ENCODE measurements around the gene KCNMA1.
"Not testable (repeated sequence)": the region's sequence is repeated elsewhere in the genome, so short reads cannot be mapped to it uniquely, and the experiment has no call there.

The KCNMA1 gene

DNA sequence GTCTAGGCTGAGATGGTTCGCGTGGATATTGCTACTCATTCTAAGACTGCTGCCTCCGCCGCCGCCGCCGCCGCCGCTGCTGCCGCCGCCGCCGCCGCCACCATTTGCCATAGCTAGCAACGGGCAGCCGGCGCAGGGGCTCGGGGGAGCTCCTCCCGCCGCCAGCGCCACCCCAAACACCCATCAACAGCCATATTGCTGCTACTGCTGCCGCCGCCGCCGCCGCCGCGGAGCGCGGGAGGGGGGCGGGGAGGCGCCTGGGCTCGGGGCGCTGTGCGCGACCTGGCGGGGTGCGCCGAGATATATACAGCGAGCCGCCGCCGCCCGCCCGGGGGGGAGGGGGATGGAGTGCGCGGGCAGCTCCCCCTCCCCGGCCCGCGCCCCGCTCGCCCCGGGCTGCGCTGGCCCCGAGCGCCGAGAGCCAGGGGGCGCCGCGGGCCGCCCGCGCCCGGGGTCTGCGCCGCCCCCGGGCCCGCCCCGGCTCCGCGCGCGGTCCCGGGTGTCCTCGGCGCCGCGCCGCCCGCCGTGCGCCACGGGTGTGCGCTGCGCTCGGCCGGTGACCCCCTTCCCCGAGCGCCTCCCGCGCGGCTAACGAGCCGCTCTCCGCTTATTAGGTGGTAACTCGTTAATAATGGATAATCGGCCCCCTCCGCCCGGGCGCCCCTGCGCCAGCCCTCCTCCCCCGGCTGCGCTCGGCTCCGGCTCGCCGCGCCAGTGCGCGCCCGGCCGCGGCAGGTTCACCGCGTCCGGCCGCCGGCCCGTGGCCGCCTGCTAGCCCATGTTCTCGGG is at the start of gene KCNMA1:
Gene KCNMA1, minus strand, starts transcription at position 277 of the 789 bp plus-strand sequence.
- DNase-seq (ENCODE audit: low read depth) = no peak

DNA sequence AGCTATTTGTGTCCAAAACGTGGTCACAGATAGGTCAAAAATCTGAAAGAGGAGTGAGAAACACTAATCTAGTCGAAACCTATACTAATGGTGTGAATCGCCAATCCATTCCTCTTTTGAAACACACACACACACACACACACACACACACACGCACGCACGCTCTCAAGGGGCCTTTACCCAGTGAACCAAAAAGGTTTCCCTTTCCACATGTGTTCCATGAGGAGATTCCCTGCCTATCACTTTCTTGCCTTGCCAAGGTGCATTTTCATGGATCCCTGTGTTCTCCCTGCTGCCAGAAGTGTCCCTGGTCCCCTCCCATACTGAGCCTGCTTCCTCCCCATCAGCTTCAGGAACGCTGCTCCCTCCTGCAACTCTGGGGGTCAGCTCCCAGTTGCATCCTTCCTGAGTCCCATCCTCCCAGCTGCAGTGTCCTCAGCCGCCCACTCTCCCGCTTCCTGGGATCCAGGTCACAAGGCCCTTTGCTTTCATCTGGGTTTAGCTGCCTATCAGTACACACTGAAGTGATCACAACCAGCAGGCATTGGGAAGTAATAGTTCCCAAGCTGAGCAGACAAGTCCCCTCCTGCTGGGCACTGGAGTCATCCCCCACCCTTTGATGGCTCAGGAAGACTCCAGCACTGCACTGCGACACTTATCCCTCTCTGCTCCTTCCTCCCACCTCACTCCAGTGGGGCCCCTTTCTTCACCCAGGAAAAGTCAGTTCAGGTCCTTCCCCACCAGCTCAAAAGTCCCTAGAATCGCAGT is 49.2 kb upstream of the KCNMA1 start:
- DNase-seq (ENCODE audit: low read depth) = no peak

DNA sequence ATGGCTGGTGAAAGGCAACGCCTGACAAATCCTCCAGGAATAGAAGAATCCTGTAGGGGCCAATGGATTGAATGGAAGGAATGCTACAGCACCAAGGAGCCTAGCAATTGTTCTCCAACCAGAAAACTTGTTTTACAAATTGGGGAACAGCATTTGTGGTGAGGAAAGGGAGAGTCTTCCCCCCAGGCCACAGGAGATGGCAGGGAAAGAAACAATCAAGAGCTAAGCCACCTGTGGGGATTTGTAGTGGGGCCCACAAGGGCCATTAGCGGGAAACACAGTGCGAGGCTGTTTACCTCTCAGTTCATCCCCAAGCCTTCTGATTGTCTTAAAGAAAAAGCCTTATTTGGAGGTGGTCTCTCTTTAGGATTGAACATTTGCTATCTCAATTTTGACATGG is 48.5 kb upstream of the KCNMA1 start:
- DNase-seq (ENCODE audit: low read depth) = no peak

DNA sequence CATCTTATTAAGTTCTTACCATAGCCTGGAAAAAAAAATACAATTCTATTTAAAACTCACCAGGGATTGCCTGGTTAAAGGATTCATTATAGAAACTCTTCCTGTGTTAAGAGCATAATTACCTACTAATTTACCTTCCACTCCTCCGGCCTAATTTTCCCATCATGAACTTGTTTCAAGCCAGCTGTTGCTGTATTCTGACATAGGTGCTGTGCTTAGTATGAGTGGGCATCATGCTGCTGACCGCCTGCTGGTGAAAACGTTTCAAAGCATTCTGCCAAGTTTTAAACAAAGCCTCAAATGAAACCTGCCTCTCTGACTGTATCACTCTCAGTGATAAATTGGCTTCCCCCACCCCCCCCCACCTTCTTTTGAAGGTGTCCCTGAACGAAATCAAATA is 47.8 kb upstream of the KCNMA1 start:
- no peak for DNase-seq (ENCODE audit: low read depth)

DNA sequence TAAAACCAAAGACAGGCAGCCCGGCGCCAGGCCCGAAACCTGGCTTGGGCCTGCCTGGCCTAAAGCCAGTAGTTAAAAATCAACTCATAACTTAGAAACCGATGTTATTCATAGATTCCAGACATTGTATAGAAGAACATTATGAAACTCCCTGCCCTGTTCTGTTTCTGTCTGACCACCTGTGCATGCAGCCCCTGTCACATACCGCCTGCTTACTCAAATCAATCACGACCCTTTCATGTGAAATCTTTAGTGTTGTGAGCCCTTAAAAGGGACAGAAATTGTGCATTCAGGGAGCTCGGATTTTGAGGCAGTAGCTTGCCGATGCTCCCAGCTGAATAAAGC is 45.5 kb upstream of the KCNMA1 start:
- not testable (repeated sequence) for DNase-seq (ENCODE audit: low read depth)

DNA sequence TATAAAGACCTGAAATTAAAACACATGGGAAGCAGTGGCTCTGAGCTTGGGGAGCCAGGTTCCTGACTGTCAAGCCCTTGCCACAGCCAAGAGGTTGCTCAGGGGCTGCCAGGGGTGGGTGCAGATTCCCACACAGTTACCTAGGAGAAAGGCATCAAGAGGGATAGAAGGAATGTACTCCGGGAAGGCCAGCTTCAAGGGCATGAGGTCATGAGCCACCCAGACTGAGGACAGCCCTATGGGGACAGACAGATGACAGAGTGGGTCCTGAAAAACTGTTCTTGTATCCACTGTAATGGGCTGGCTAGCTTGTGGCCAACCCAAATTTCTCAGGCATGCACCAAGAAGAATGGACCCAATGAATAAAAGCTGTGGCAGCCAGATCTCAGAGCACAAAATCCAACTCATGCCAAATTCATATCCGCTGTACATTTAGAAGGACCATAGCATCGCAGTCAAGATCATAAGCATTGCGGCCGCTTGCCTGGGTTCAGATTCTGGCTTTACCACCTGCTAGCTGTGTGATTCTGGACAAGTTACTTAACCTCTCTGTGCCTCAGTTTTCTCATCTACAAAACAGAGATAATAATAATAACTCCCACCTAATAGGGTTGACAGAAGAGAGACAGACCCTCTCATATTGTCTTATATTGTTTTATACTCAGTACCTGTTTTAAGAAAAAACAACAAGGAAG is 44.9 kb upstream of the KCNMA1 start:
- DNase-seq (ENCODE audit: low read depth) = no peak

DNA sequence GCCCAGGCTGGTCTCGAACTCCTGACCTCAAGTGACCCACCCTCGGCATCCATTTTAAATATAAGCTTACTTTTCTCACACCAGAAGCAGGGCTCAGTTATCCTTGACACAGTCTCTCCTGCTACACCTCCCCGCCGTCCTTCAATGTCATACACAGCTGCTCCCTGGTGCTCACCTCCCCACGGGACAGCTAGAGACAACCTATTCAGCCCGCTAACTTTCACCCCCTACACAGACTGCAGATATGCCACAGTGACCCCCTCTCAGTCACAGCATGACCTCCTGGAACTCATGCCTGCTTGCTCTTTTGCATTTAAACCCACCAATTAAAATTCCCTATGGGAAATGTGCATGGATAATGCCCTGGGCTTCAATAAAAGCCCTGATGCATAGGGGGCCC is 44.2 kb upstream of the KCNMA1 start:
- no peak for DNase-seq (ENCODE audit: low read depth)

DNA sequence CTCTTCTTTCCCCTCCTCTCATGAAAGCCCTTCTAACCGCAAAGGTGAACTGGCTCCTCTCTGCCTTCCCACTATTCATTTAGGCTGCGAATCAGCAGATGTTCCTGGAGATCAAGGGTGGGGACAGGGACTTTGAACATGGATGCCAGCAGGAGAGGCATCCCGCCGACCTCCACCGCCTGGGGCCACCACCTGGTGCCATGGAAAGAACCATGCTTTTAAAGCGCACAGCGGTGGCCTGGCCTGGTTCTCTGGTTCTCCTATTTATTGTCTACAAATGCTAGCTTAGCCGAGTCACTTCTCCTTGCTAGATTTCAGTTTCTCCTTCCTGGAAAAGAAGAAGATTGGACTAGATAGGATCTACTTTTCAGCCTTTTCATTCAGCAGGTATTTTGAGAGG is 43.2 kb upstream of the KCNMA1 start:
- no peak for DNase-seq (ENCODE audit: low read depth)

DNA sequence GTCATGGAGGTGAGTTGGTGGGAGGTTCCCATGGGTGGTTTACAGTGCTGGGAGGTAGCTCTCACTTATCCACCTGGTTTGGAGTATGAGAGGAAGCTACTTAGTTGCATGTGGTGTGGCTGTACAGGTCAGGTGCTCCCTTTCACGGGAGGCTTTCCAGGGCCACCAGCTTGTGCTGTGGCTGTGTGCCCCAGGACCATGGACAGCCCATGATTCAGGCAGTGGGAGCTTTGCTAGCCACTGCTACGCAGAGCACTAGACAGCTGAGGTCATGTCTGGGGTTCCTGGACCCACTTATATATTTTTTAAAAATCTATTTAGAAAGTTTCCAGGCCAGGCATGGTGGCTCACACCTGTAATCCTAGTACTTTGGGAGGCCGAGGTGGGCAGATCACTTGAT is 42.5 kb upstream of the KCNMA1 start:
- DNase-seq (ENCODE audit: low read depth) = no peak

DNA sequence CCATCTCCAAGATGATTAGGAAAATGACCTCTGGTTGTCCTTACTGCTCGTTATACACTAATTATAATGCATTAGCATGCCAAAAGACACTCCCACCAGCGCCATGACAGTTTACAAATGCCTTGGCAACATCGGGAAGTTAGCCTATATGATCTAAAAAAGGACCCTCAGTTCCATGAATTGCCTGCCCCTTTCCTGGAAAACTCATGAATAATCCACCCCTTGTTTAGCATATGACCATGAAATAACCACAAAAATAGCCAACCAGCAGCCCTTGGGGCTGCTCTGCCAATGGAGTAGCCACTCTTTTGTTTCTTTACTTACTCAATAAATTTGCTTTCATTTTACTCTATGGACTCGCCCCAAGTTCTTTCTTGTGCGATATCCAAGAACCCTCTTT is 41.6 kb upstream of the KCNMA1 start:
- no peak for DNase-seq (ENCODE audit: low read depth)

DNA sequence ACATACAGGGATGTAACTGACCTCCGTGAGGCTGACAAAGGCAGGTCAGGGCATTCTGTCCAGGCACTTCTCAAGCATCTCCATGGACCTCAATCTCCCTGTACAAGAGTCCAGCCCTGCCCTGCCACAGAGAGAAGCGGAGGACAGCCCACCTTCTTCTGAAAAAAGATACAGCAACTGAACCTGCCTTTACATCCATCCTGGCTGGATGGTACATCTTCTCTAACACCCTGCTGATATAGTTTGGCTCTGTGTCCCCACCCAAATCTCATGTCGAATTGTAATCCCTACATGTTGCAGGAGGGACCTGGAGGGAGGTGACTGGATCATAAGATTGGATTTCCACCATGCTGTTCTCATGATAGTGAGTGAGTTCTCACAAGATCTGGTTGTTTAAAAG is 40.5 kb upstream of the KCNMA1 start:
- no peak for DNase-seq (ENCODE audit: low read depth)

DNA sequence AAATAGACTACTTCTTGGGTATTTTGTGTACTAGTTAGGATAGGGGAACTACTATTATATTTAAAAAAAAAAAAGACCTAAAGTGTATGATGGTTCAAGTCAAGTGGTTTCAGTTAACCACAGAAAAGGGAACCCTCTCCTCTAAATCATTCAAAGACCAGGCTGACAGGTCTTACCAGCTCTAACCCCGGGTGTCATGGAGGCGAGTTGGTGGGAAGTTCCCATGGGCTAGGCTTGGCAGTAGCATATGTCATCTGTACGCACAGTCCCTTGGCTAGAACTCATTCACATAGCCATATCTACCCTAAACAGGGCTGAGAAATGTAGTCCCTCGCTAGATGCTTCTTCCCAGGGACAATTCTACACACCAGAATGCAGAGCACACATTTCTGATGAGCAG is 37.7 kb upstream of the KCNMA1 start:
- no peak for DNase-seq (ENCODE audit: low read depth)

DNA sequence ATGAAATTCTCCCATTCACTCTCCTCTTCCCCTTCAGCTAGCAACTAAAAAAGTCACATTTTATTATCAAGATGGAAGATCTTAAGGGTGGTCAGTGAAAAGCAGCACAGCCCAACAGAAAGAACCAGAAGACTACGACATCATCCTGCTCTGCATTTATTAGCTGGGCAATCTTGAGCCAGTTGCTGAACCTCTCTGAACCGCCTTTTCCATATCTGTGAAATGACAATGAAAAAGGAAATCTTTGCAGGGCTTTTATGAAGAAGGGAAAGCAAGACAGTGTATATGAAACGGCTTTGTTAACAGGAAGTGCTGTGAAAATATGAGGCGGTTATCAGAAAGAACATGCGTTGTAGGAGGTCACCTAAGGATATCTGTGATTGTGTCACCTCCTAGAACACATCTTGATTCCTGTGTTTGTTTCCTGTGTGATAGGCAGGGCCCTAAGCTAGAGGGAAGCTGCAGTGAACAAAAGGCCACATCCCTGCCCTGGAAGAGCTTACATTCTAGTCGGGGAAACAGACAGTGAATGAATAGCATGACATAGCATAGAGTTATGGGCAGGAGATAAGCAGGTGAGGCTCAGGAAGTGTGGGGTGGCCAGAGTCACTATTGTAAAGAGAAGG is 36.0 kb upstream of the KCNMA1 start:
- DNase-seq (ENCODE audit: low read depth) = no peak

DNA sequence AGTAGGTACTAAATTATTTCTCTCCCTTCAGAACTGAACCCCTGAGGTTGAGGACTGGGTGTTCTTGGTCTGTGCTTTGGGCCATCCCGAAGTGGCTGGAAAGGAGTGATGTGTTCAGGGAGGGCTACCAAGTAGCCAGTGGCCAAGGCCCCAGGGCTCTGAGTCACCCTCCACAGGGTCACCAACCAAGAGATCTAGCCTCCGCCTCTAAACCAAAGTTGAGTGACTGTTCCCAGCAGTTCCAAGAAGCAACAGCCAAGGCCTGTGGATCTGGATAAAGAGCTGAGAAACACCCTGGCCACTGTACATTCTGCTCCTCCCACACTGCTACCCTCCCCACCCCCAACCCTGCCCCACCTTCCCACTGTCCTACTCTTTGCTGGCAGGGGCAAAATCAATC is 35.5 kb upstream of the KCNMA1 start:
- no peak for DNase-seq (ENCODE audit: low read depth)

DNA sequence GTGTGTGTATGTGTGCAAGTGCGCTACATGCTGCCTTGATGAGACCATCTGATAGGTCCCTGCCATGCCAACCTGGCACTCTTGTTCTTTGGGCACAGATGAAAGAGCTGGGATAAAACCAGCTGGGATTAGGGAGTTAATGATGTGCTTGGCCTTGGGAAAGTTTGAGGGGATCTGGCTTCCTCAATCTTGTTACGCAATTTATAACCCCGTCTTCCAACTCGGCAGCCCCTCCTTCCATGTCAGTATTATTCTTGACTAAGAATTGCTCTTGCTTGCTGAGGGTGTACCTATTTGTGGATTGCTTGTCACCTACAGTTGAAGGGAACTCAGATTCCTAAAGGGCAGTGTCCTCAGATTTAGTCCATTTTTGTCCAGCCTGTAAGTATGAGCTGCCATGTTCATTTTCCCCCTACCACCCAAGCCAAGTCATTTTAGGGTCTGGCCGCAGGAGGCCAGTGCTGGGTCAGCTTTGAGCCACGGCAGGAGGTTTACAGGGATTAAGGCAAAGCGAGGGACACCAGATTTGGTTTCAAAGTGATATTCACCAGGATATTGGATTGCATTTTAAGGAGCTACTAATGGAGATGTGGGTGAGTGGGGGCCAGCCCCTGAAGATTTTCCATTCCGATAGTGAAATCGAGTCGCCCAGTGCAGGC is 34.1 kb upstream of the KCNMA1 start:
- no peak for DNase-seq (ENCODE audit: low read depth)

DNA sequence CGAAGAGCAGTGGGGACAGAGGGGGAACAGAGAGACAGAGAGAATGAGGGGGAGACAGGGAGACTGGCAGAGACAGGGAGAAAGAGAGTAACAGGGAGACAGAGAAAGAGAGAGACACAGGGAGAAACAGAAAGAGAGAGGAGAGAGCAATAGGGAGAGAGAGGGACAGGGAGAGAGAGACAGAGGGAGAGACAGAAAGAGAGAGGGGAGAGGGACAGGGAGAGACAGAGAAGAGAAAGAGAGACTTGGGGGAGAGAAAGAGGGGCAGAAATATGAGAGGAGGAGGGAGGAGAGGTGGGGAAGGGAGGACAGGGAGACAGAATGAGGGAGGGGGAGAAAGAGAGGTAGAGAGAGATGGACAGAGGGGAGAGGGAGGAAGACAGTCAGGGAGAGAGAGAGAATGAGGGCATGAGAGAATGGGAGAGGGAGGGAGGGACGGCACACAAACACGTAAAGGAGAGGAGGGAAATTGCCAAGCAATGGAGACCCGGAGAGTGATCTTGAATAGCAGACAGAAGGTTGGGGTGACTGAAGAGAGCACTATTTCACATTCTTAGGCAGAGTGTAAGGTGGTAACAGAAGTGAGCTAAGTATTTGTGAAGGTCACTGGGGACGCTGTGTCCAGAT is 33.3 kb upstream of the KCNMA1 start:
- no peak for DNase-seq (ENCODE audit: low read depth)

DNA sequence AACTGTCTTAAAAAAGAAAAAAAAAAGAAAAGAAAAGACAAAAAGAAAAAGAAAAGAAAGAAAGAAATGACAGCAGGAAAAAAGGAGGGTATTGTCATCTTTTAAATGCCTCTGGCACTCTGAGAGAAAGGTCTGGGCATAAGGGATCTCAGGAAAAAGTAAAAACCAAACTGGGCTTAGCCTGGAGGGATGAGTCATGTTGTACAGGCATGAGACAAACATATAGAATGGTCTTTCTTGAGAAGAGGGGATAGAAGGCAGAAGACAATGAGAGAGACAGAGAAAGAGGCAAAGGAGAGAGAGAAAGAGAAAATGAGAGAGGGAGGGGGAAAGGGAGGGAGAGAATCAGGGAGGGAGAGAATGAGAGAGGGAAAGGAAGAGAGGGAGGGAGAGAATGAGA is 32.3 kb upstream of the KCNMA1 start:
- DNase-seq (ENCODE audit: low read depth) = no peak

DNA sequence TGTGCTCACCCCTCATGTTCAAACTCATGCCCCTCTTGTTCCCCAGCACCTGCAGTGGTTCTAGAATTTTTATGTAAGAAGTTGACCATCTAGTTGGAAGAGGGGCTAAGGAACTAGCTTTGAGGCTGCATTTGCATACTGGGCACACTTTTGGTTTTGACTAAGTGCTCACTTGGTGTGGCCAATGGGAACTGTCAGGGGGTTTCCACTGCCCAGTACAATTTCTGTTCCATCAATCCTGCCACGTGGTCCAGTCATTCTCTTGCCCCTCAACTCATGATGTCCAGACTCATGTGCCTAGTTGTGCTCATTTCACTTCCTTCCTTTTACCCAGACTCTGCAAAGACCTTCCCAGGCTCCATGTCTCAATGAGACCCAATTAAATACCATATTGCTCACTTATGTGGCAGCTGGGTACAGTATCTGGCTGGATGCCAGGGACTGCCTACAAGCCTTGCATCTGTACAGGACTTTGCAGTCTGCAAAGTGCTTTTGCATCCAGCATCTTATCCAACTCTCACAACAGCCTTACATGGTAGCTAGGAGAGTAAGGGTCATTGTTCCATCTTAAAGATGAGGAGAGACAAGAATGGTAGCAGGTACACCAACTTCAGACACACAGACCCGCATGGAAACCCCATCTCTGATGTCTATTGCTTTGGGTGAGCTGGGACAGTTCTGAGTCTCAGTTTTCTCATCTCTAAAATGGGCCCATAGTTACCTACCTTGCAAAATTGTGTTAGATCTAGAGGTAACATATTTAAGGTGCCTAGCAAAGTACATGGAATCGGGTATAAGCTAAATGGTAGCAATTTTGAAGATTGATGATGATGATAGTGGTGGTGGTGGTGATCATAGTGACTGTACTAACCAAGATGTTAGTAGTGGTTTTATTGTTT is 30.1 kb upstream of the KCNMA1 start:
- no peak for DNase-seq (ENCODE audit: low read depth)

DNA sequence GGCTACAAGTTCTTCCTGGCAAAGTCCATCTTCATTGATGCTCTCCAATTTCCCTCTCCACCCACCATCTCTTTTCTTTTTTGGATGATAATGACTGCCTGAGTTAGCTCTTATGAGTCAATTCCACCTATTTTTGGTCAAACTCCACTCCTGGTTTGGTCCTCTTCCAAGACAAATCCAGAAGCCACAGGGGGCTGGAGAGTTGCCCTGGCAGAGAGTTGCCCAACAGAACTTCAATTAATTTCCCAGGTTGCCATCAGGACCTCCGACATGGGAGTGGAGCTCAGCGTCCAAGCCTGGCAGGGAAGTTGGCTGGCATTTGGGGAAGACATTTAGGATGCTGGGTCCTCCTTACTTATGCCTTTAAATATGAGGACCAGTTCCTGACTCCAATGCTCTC is 29.2 kb upstream of the KCNMA1 start:
- DNase-seq (ENCODE audit: low read depth) = no peak

DNA sequence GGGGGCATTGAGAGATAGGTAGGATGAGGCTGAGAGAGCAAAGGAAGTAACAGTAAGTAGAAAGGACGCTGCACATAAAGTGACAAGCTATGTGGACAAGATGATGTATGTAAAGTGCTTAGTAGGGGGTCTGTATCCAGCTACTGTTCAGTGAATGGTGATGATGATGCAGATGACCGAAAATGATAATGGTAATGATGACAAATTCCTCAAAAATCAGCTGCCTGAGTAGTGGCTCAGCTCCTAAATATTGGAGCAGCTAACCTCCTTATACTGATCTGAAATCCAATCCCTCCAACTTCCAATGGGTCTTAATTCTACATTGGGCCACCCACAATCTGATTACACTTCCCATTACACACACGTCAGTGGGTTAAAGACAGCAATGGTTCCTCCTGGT is 27.1 kb upstream of the KCNMA1 start:
- DNase-seq (ENCODE audit: low read depth) = no peak

DNA sequence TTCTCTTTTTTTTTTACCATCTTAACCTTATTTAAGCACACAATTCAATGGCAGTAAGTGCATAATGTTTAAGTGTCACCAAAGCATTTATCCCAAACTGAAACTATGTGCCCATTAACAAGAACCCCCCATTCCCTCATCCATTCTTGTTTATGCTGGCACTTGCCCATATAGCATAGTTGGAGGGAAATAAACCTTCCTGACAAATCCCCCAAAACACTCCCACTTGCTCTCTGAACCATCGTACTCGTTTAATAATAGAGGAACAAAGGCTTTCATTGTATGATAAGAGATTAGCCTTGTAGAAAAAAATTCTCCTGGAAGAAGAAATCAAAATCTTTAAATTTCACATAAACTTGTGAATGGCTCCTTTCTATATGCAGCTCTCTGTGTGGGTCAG is 26.4 kb upstream of the KCNMA1 start:
- no peak for DNase-seq (ENCODE audit: low read depth)
